Measurements from ENCODE around the gene PTPRT.

DNA sequence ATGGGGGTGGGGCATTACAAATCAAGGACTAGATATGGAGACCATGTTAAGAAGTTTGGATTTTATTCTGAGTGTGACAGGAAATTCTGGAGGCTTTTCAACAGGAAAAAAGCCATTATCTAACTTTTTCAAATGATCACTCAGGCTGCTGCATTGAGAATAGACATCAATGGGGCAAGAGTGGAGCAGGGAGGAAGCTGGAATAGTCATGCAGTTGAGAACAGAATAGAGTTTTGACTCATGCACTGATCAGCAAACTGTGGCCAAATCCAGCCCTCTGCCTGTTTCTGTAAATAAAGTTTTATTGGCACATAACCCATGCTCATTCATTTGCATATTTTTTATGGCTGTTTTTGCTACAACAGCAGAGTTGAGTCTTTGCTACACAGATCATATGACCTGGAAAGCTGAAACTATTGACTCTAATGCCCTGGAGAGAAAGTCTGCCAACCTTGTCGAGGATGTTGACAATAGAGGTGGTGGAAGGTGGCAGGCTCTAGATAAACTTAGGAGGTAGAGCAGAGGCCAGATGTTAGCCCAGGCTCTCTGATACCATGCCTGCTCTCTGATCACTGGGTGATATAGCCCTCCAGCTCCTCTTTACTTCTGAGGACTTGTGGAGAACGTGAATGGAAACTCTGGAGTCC, 441.8 kb downstream of the PTPRT start:
- TF ChIP-seq SCMH1 (CRISPR knock-in tag; IDR thresholded peaks at IDR 0.05; ENCODE audit: borderline replicate concordance) (no peak), ZSCAN12 (CRISPR knock-in tag; IDR thresholded peaks at IDR 0.05) (no peak), SSRP1 (CRISPR knock-in tag; IDR thresholded peaks at IDR 0.05) (no peak), FOXA1 (IDR thresholded peaks at IDR 0.05) (no peak), FOXA1 (CRISPR knock-in tag; IDR thresholded peaks at IDR 0.05) (no peak), SMAD1 (CRISPR knock-in tag; IDR thresholded peaks at IDR 0.05; ENCODE audit: borderline replicate concordance, low read depth) (no peak), POLR2A (IDR thresholded peaks at IDR 0.05; ENCODE audit: insufficient read depth in 1 of 2, low read depth in 2 of 2, low read length in 2 of 2) (no peak), ZNF263 (CRISPR knock-in tag; IDR thresholded peaks at IDR 0.05) (no peak), RFX3 (CRISPR knock-in tag; IDR thresholded peaks at IDR 0.05) (no peak), MXI1 (IDR thresholded peaks at IDR 0.05; ENCODE audit: borderline replicate concordance, low read depth, low read length) (no peak), NCOA2 (CRISPR knock-in tag; IDR thresholded peaks at IDR 0.05) (no peak)
- TF ChIP-seq, protein P1, sequence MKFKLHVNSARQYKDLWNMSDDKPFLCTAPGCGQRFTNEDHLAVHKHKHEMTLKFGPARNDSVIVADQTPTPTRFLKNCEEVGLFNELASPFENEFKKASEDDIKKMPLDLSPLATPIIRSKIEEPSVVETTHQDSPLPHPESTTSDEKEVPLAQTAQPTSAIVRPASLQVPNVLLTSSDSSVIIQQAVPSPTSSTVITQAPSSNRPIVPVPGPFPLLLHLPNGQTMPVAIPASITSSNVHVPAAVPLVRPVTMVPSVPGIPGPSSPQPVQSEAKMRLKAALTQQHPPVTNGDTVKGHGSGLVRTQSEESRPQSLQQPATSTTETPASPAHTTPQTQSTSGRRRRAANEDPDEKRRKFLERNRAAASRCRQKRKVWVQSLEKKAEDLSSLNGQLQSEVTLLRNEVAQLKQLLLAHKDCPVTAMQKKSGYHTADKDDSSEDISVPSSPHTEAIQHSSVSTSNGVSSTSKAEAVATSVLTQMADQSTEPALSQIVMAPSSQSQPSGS (CRISPR knock-in tag; IDR thresholded peaks at IDR 0.05), result no peak
- TF ChIP-seq, protein P2, sequence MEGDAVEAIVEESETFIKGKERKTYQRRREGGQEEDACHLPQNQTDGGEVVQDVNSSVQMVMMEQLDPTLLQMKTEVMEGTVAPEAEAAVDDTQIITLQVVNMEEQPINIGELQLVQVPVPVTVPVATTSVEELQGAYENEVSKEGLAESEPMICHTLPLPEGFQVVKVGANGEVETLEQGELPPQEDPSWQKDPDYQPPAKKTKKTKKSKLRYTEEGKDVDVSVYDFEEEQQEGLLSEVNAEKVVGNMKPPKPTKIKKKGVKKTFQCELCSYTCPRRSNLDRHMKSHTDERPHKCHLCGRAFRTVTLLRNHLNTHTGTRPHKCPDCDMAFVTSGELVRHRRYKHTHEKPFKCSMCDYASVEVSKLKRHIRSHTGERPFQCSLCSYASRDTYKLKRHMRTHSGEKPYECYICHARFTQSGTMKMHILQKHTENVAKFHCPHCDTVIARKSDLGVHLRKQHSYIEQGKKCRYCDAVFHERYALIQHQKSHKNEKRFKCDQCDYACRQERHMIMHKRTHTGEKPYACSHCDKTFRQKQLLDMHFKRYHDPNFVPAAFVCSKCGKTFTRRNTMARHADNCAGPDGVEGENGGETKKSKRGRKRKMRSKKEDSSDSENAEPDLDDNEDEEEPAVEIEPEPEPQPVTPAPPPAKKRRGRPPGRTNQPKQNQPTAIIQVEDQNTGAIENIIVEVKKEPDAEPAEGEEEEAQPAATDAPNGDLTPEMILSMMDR (CRISPR knock-in tag; IDR thresholded peaks at IDR 0.05), result no peak
- TF ChIP-seq, protein P3, sequence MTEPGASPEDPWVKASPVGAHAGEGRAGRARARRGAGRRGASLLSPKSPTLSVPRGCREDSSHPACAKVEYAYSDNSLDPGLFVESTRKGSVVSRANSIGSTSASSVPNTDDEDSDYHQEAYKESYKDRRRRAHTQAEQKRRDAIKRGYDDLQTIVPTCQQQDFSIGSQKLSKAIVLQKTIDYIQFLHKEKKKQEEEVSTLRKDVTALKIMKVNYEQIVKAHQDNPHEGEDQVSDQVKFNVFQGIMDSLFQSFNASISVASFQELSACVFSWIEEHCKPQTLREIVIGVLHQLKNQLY (CRISPR knock-in tag; IDR thresholded peaks at IDR 0.05), result no peak
